OCI-LY7 (cell line): ENCODE results near the gene C1QL2. TPM values are rescaled to one million over a fixed set of nuclear protein-coding genes. Genes with fewer than 3 reads are reported as not detected.

Source experiments
- BruUV-seq: library from RNA; stranded (reverse); fragments of 400-500 nt; replicated peaks from 2 replicates; lab custom pipeline; 2021; lab: Mats Ljungman, UMichigan
- CTCF ChIA-PET: fragments of 300-600 bp; sonication (Branson Sonifier 250); formaldehyde crosslinking; loops from one replicate; lab custom pipeline; 2022; ENCODE audit warnings: antibody characterized with exemption; ENCODE audit not compliant: unreplicated experiment; lab: Charles Lee
- POLR2A ChIA-PET: fragments of 300-600 bp; sonication (Branson Sonifier 250); formaldehyde crosslinking; loops from one replicate; lab custom pipeline; 2022; ENCODE audit warnings: antibody characterized with exemption; lab: Charles Lee
- DNase-seq: peaks from one replicate; pipeline ENCODE4 v3.0.0-alpha.2; 2015; ENCODE audit warnings: low spot score
- H2AFZ ChIP-seq: fragments of 200-600 bp; sonication (generic), shearing (Covaris generic); 2 replicates; pipeline ENCODE4 v1.6.1; 2014; ENCODE audit warnings: mild to moderate bottlenecking, antibody characterized with exemption, low read length, moderate library complexity
- H3K27ac ChIP-seq: fragments of 200-600 bp; sonication (generic); 2 replicates; pipeline ENCODE4 v1.5.1; 2014; ENCODE audit warnings: mixed run types, low read depth, mild to moderate bottlenecking, moderate library complexity, low read length, inconsistent platforms; ENCODE audit not compliant: poor library complexity, severe bottlenecking
- H3K36me3 ChIP-seq: fragments of 200-600 bp; sonication (generic); 2 replicates; pipeline ENCODE4 v1.6.1; 2014; ENCODE audit warnings: mild to moderate bottlenecking, antibody characterized with exemption, low read length, moderate library complexity, mixed read lengths; ENCODE audit not compliant: insufficient read depth
- H3K4me1 ChIP-seq: fragments of 200-600 bp; sonication (generic); 2 replicates; pipeline ENCODE4 v1.5.1; 2014; ENCODE audit warnings: mild to moderate bottlenecking, low read length; ENCODE audit not compliant: insufficient read depth, poor library complexity, severe bottlenecking
- H3K4me2 ChIP-seq: fragments of 200-600 bp; sonication (generic); 2 replicates; pipeline ENCODE4 v1.6.1; 2014; ENCODE audit warnings: mild to moderate bottlenecking, low read length
- H3K4me3 ChIP-seq: fragments of 200-600 bp; sonication (generic); 2 replicates; pipeline ENCODE4 v1.5.1; 2014; ENCODE audit warnings: mild to moderate bottlenecking, low read depth, low read length; ENCODE audit not compliant: poor library complexity, severe bottlenecking
- H3K79me2 ChIP-seq: fragments of 200-600 bp; sonication (generic); 2 replicates; pipeline ENCODE4 v1.6.1; 2016; ENCODE audit warnings: low read depth, mild to moderate bottlenecking, low read length, moderate library complexity, mixed read lengths; ENCODE audit not compliant: insufficient read depth
- H3K9me2 ChIP-seq: fragments of 200-600 bp; sonication (generic); 2 replicates; pipeline ENCODE4 v1.6.1; 2016; ENCODE audit warnings: mild to moderate bottlenecking, low read length, mixed read lengths; ENCODE audit not compliant: insufficient read depth
- H3K9me3 ChIP-seq: fragments of 200-600 bp; sonication (generic); 2 replicates; pipeline ENCODE4 v1.6.1; 2014; ENCODE audit warnings: mild to moderate bottlenecking, mixed run types, low read length, mixed read lengths
- H4K20me1 ChIP-seq: fragments of 200-600 bp; sonication (generic); 2 replicates; pipeline ENCODE4 v1.6.1; 2014; ENCODE audit warnings: mild to moderate bottlenecking, antibody characterized with exemption, low read length, moderate library complexity, mixed read lengths; ENCODE audit not compliant: insufficient read depth
- EZH2phosphoT487 ChIP-seq: fragments of 200-600 bp; sonication (generic); IDR thresholded peaks from 2 replicates; pipeline ENCODE4 v1.6.1; 2018; ENCODE audit warnings: low read depth, borderline replicate concordance, mild to moderate bottlenecking, mixed run types, antibody characterized with exemption, low read length, moderate library complexity, mixed read lengths
- intact Hi-C: fragments of 100-400 bp; cut with micrococcal nuclease; formaldehyde crosslinking; loops from one replicate; pipeline ENCODE4 v1.10.0; 2022; ENCODE audit not compliant: unreplicated experiment
- small RNA-seq: library from RNA; depleted of rRNA; stranded (forward); fragments of <200 nt; gene quantifications from one replicate; pipeline ENCODE3, GENCODE V24; 2014
- total RNA-seq, 2 experiments: library from RNA; depleted of rRNA in 1 of 2; stranded (reverse); fragments of >200 nt in 1 of 2; shearing (Covaris generic) in 1 of 2; gene quantifications; 2 replicates each; pipeline ENCODE4 v1.2.3, GENCODE V29; 2014 to 2022
- TF ChIP-seq, protein P1 (sequence below): fragments of 200-600 bp; sonication (generic); conservative IDR thresholded peaks from 2 replicates; pipeline ENCODE4 v1.5.1; 2014; ENCODE audit warnings: mild to moderate bottlenecking, antibody characterized with exemption, low read length, moderate library complexity, mixed read lengths

Gene C1QL2
- total RNA-seq, 2 experiments from 2014 or later, result not detected

DNA sequence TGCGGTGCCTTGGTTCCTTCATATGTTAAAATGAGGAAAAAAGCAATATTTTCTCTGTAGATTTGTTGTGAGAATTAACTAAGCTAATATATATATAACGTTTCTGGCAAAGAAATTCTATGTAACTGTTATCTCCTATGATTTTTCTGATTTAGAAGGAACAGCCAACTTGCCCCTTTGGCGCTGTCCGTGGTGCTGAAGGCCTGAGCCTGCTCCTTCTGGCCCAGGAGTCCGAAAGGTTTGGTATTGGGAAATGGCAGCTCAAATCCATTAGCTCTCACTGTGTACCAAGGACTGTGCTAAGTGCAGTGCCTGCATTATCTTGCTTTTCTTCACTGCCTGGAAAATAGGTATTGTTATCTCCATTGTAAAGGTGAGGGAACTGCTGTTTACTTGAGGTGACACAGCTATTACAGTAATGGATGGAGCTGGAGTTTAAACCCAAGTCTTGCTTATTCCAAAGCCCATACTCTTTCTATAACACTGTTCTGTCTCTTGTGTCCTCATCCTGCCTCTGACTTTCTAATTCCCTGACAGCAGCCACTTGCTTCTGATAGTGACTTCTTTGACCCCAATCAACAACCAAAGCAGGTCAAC is 52.2 kb downstream of the C1QL2 start:
- no peaks in the 10 kb centered on the region for H3K79me2 ChIP-seq
- H3K9me3 ChIP-seq, result no peaks in the 10 kb centered on the region
- H3K27ac ChIP-seq, result no peak overlapping the region
- no peak overlapping the region for H3K4me3 ChIP-seq
- no peak for TF ChIP-seq EZH2phosphoT487
- TF ChIP-seq, protein P1, sequence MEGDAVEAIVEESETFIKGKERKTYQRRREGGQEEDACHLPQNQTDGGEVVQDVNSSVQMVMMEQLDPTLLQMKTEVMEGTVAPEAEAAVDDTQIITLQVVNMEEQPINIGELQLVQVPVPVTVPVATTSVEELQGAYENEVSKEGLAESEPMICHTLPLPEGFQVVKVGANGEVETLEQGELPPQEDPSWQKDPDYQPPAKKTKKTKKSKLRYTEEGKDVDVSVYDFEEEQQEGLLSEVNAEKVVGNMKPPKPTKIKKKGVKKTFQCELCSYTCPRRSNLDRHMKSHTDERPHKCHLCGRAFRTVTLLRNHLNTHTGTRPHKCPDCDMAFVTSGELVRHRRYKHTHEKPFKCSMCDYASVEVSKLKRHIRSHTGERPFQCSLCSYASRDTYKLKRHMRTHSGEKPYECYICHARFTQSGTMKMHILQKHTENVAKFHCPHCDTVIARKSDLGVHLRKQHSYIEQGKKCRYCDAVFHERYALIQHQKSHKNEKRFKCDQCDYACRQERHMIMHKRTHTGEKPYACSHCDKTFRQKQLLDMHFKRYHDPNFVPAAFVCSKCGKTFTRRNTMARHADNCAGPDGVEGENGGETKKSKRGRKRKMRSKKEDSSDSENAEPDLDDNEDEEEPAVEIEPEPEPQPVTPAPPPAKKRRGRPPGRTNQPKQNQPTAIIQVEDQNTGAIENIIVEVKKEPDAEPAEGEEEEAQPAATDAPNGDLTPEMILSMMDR, result no peak
- CTCF ChIA-PET, result no interaction called here
- POLR2A ChIA-PET, result interaction anchor here (0.6 to 0.7 kb wide), 2 partner anchors 37 to 888 kb away, joined by 3 read pairs; no protein-coding TSS in a partner anchor
- no peaks in the 10 kb centered on the region for H3K36me3 ChIP-seq
- no peak overlapping the region for H3K4me2 ChIP-seq
- BruUV-seq, result no TSS peak
- H3K4me1 ChIP-seq, result no peaks in the 10 kb centered on the region
- peak; percentile 37 for DNase-seq
- H4K20me1 ChIP-seq, result no peaks in the 10 kb centered on the region
- intact Hi-C loops, result no loop called here
- H2AFZ ChIP-seq, result no peak overlapping the region
- H3K9me2 ChIP-seq, result no peaks in the 10 kb centered on the region

Small RNA genes within 50 kb of the gene (small RNA-seq; reads per million reads assigned to genes)
- not detected for gene RN7SL468P

Other genes with a start within 250 kb of the C1QL2 start
- not detected in 2 replicates for gene MARCO, start 216.6 kb downstream of the C1QL2 start, total RNA-seq (2014; rRNA removed; shearing (Covaris generic))
- not detected in 2 replicates for gene MARCO, start 216.6 kb downstream of the C1QL2 start, total RNA-seq (2022)
- not detected in 2 replicates for gene STEAP3, start 65.1 kb upstream of the C1QL2 start, total RNA-seq (2014; rRNA removed; shearing (Covaris generic))
- not detected in 2 replicates for gene STEAP3, start 65.1 kb upstream of the C1QL2 start, total RNA-seq (2022)
- gene C2orf76, start 208.1 kb upstream of the C1QL2 start, total RNA-seq (2014; rRNA removed; shearing (Covaris generic)), result 14.2 and 15.4 TPM in 2 replicates
- 17.7 and 22.5 TPM in 2 replicates for gene C2orf76, start 208.1 kb upstream of the C1QL2 start, total RNA-seq (2022)
- 293 and 348 TPM in 2 replicates for gene DBI, start 208.2 kb upstream of the C1QL2 start, total RNA-seq (2014; rRNA removed; shearing (Covaris generic))
- gene DBI, start 208.2 kb upstream of the C1QL2 start, total RNA-seq (2022), result 309 and 338 TPM in 2 replicates